GM18867 (cell line): ENCODE data around the gene DNPH1.

Experiments
- ATAC-seq: cut with Tn5 transposase; IDR thresholded peaks from one replicate; pipeline ENCODE4 v1.9.1; 2021; ENCODE audit warnings: mild to moderate bottlenecking, moderate library complexity; ENCODE audit not compliant: unreplicated experiment

DNPH1 gene

GRCh38 chr6:43219119-43219518 lies 10.2 kb downstream of the DNPH1 start:
- no peak for ATAC-seq

- ATAC-seq = no peak
These were observed 11.9 kb downstream of the DNPH1 start for GRCh38 chr6:43217351-43217750.

GRCh38 chr6:43216200-43216599 lies 13.1 kb downstream of the DNPH1 start:
- ATAC-seq = no peak

GRCh38 chr6:43215066-43215465 lies 14.2 kb downstream of the DNPH1 start:
- no peak for ATAC-seq

- ATAC-seq = no peak
These were observed 15.8 kb downstream of the DNPH1 start for GRCh38 chr6:43213431-43213830.

- no peak for ATAC-seq
These were observed 17.3 kb downstream of the DNPH1 start for GRCh38 chr6:43211955-43212354.

GRCh38 chr6:43207286-43207685 lies 22.0 kb downstream of the DNPH1 start:
- no peak for ATAC-seq

- no peak for ATAC-seq
These were observed 23.4 kb downstream of the DNPH1 start for GRCh38 chr6:43205849-43206248.

- ATAC-seq = no peak
These were observed 24.8 kb downstream of the DNPH1 start for GRCh38 chr6:43204271-43205105.

- no peak for ATAC-seq
These were observed 25.6 kb downstream of the DNPH1 start for GRCh38 chr6:43203718-43204095.

GRCh38 chr6:43203029-43203717 lies 26.1 kb downstream of the DNPH1 start:
- ATAC-seq = no peak

- no peak for ATAC-seq
These were observed 26.8 kb downstream of the DNPH1 start for GRCh38 chr6:43202451-43202850.

GRCh38 chr6:43200541-43200940 lies 28.7 kb downstream of the DNPH1 start:
- ATAC-seq = no peak

- no peak for ATAC-seq
These were observed 29.4 kb downstream of the DNPH1 start for GRCh38 chr6:43199912-43200311.

- no peak for ATAC-seq
These were observed 32.9 kb downstream of the DNPH1 start for GRCh38 chr6:43196337-43196736.

- ATAC-seq = no peak
These were observed 35.4 kb downstream of the DNPH1 start for GRCh38 chr6:43193929-43194328.

- no peak for ATAC-seq
These were observed 36.4 kb downstream of the DNPH1 start for GRCh38 chr6:43192911-43193310.

- no peak for ATAC-seq
These were observed 39.4 kb downstream of the DNPH1 start for GRCh38 chr6:43189776-43190304.

- no peak for ATAC-seq
These were observed 40.9 kb downstream of the DNPH1 start for GRCh38 chr6:43188426-43188825.

GRCh38 chr6:43187821-43188220 lies 41.5 kb downstream of the DNPH1 start:
- ATAC-seq = no peak

GRCh38 chr6:43186706-43187105 lies 42.6 kb downstream of the DNPH1 start:
- ATAC-seq = no peak

- ATAC-seq = no peak
These were observed 43.3 kb downstream of the DNPH1 start for GRCh38 chr6:43186019-43186418.
